ENCODE measurements around the gene MGAT1. TPM values are rescaled to one million over a fixed set of nuclear protein-coding genes. Genes with fewer than 3 reads are reported as not detected.

Gene MGAT1
- total RNA-seq, 1 experiment from 2014 or later: 93.6 TPM

DNA sequence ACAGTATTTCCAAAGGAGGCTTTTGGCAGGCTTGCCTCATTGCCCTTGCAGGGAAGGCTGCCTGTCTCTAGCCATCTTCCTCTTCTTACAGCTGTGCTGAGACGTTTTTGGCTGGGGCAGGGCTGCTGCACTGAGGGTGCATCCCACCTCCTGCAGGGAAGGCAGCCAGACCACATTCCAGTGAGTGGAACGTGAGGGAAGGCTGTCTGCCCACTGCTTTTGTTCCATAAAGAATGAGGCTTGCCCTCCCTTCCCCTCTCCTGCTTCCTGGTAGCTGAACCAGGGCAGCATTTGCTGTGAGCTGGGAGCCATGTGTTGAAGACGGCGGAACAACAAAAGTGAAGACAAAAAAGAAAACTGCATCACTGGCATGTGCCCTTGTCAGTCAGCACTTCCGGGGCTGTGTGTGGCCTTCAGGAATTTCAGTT lies 16.8 kb downstream of the MGAT1 start (continued):
- TF ChIP-seq FOXK1 (CRISPR knock-in tag; IDR thresholded peaks at IDR 0.05): 0 out of 2 replicates have a peak, but pooled peaks have one; percentile 23
- TF ChIP-seq, protein P1, sequence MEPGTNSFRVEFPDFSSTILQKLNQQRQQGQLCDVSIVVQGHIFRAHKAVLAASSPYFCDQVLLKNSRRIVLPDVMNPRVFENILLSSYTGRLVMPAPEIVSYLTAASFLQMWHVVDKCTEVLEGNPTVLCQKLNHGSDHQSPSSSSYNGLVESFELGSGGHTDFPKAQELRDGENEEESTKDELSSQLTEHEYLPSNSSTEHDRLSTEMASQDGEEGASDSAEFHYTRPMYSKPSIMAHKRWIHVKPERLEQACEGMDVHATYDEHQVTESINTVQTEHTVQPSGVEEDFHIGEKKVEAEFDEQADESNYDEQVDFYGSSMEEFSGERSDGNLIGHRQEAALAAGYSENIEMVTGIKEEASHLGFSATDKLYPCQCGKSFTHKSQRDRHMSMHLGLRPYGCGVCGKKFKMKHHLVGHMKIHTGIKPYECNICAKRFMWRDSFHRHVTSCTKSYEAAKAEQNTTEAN (CRISPR knock-in tag; IDR thresholded peaks at IDR 0.05): no peak
- TF ChIP-seq, protein P2, sequence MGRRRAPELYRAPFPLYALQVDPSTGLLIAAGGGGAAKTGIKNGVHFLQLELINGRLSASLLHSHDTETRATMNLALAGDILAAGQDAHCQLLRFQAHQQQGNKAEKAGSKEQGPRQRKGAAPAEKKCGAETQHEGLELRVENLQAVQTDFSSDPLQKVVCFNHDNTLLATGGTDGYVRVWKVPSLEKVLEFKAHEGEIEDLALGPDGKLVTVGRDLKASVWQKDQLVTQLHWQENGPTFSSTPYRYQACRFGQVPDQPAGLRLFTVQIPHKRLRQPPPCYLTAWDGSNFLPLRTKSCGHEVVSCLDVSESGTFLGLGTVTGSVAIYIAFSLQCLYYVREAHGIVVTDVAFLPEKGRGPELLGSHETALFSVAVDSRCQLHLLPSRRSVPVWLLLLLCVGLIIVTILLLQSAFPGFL (CRISPR knock-in tag; IDR thresholded peaks at IDR 0.05; ENCODE audit: borderline replicate concordance): no peak
- TF ChIP-seq, protein P3, sequence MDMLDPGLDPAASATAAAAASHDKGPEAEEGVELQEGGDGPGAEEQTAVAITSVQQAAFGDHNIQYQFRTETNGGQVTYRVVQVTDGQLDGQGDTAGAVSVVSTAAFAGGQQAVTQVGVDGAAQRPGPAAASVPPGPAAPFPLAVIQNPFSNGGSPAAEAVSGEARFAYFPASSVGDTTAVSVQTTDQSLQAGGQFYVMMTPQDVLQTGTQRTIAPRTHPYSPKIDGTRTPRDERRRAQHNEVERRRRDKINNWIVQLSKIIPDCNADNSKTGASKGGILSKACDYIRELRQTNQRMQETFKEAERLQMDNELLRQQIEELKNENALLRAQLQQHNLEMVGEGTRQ (CRISPR knock-in tag; IDR thresholded peaks at IDR 0.05): peak; percentile 39; the same call in 1 of the 2 replicates
- no peak for TF ChIP-seq ZNF671 (CRISPR knock-in tag; IDR thresholded peaks at IDR 0.05)
- peak; percentile 75; the same call in 1 of the 2 replicates for TF ChIP-seq TEAD4 (CRISPR knock-in tag; IDR thresholded peaks at IDR 0.05)
- TF ChIP-seq SMAD3 (CRISPR knock-in tag; IDR thresholded peaks at IDR 0.05; ENCODE audit: borderline replicate concordance): no peak
- peak; percentile 15; the same call in 1 of the 2 replicates for TF ChIP-seq ZNF423 (CRISPR knock-in tag; IDR thresholded peaks at IDR 0.05)
- no peak for TF ChIP-seq ZNF138 (CRISPR knock-in tag; conservative IDR thresholded peaks at IDR 0.05)
- no peak for TF ChIP-seq KAT7 (CRISPR knock-in tag; IDR thresholded peaks at IDR 0.05; ENCODE audit: borderline replicate concordance)
- TF ChIP-seq, protein P4, sequence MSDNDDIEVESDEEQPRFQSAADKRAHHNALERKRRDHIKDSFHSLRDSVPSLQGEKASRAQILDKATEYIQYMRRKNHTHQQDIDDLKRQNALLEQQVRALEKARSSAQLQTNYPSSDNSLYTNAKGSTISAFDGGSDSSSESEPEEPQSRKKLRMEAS (CRISPR knock-in tag; IDR thresholded peaks at IDR 0.05): peak; percentile 74; the same call in 1 of the 2 replicates
- no peak for TF ChIP-seq ZNF219 (CRISPR knock-in tag; IDR thresholded peaks at IDR 0.05; ENCODE audit: borderline replicate concordance)
- TF ChIP-seq NR1H2 (CRISPR knock-in tag; IDR thresholded peaks at IDR 0.05): no peak
- TF ChIP-seq, protein P5, sequence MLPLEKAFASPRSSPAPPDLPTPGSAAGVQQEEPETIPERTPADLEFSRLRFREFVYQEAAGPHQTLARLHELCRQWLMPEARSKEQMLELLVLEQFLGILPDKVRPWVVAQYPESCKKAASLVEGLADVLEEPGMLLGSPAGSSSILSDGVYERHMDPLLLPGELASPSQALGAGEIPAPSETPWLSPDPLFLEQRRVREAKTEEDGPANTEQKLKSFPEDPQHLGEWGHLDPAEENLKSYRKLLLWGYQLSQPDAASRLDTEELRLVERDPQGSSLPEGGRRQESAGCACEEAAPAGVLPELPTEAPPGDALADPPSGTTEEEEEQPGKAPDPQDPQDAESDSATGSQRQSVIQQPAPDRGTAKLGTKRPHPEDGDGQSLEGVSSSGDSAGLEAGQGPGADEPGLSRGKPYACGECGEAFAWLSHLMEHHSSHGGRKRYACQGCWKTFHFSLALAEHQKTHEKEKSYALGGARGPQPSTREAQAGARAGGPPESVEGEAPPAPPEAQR (CRISPR knock-in tag; IDR thresholded peaks at IDR 0.05): no peak
- no peak for TF ChIP-seq NR3C1 (CRISPR knock-in tag; conservative IDR thresholded peaks at IDR 0.05; ENCODE audit: low read depth)
- TF ChIP-seq, protein P6, sequence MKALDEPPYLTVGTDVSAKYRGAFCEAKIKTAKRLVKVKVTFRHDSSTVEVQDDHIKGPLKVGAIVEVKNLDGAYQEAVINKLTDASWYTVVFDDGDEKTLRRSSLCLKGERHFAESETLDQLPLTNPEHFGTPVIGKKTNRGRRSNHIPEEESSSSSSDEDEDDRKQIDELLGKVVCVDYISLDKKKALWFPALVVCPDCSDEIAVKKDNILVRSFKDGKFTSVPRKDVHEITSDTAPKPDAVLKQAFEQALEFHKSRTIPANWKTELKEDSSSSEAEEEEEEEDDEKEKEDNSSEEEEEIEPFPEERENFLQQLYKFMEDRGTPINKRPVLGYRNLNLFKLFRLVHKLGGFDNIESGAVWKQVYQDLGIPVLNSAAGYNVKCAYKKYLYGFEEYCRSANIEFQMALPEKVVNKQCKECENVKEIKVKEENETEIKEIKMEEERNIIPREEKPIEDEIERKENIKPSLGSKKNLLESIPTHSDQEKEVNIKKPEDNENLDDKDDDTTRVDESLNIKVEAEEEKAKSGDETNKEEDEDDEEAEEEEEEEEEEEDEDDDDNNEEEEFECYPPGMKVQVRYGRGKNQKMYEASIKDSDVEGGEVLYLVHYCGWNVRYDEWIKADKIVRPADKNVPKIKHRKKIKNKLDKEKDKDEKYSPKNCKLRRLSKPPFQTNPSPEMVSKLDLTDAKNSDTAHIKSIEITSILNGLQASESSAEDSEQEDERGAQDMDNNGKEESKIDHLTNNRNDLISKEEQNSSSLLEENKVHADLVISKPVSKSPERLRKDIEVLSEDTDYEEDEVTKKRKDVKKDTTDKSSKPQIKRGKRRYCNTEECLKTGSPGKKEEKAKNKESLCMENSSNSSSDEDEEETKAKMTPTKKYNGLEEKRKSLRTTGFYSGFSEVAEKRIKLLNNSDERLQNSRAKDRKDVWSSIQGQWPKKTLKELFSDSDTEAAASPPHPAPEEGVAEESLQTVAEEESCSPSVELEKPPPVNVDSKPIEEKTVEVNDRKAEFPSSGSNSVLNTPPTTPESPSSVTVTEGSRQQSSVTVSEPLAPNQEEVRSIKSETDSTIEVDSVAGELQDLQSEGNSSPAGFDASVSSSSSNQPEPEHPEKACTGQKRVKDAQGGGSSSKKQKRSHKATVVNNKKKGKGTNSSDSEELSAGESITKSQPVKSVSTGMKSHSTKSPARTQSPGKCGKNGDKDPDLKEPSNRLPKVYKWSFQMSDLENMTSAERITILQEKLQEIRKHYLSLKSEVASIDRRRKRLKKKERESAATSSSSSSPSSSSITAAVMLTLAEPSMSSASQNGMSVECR (CRISPR knock-in tag; IDR thresholded peaks at IDR 0.05; ENCODE audit: borderline replicate concordance): no peak
- TF ChIP-seq CBFB (CRISPR knock-in tag; IDR thresholded peaks at IDR 0.05; ENCODE audit: low read depth): no peak
- TF ChIP-seq SMAD4 (CRISPR knock-in tag; IDR thresholded peaks at IDR 0.05): no peak
- TF ChIP-seq CREM (CRISPR knock-in tag; IDR thresholded peaks at IDR 0.05): no peak
- TF ChIP-seq, protein P7, sequence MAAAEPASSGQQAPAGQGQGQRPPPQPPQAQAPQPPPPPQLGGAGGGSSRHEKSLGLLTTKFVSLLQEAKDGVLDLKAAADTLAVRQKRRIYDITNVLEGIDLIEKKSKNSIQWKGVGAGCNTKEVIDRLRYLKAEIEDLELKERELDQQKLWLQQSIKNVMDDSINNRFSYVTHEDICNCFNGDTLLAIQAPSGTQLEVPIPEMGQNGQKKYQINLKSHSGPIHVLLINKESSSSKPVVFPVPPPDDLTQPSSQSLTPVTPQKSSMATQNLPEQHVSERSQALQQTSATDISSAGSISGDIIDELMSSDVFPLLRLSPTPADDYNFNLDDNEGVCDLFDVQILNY (CRISPR knock-in tag; IDR thresholded peaks at IDR 0.05): no peak
- peak; percentile 58; the same call in 1 of the 2 replicates for TF ChIP-seq TP53 (CRISPR knock-in tag; IDR thresholded peaks at IDR 0.05)
- TF ChIP-seq, protein P8, sequence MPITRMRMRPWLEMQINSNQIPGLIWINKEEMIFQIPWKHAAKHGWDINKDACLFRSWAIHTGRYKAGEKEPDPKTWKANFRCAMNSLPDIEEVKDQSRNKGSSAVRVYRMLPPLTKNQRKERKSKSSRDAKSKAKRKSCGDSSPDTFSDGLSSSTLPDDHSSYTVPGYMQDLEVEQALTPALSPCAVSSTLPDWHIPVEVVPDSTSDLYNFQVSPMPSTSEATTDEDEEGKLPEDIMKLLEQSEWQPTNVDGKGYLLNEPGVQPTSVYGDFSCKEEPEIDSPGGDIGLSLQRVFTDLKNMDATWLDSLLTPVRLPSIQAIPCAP (CRISPR knock-in tag; IDR thresholded peaks at IDR 0.05): no peak
- TF ChIP-seq IRF2 (CRISPR knock-in tag; IDR thresholded peaks at IDR 0.05; ENCODE audit: borderline replicate concordance, low read depth): no peak
- TF ChIP-seq ZNF232 (CRISPR knock-in tag; IDR thresholded peaks at IDR 0.05): no peak
- TF ChIP-seq RELA (CRISPR knock-in tag; IDR thresholded peaks at IDR 0.05; ENCODE audit: borderline replicate concordance): no peak
- TF ChIP-seq ZNF263 (CRISPR knock-in tag; IDR thresholded peaks at IDR 0.05; ENCODE audit: low read depth): no peak
- TF ChIP-seq ZNF317 (CRISPR knock-in tag; IDR thresholded peaks at IDR 0.05; ENCODE audit: borderline replicate concordance, low read depth): no peak
- TF ChIP-seq, protein P9, sequence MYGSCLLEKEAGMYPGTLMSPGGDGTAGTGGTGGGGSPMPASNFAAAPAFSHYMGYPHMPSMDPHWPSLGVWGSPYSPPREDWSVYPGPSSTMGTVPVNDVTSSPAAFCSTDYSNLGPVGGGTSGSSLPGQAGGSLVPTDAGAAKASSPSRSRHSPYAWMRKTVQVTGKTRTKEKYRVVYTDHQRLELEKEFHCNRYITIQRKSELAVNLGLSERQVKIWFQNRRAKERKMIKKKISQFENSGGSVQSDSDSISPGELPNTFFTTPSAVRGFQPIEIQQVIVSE (CRISPR knock-in tag; IDR thresholded peaks at IDR 0.05; ENCODE audit: borderline replicate concordance): no peak
